ENCODE results near the gene ORMDL2.

GRCh38 chr12:55862286-55862685, 44.4 kb downstream of the ORMDL2 start:
- TF ChIP-seq CTCF (IDR thresholded peaks at IDR 0.05; ENCODE audit: extremely low read depth in 1 of 2, insufficient read depth in 1 of 2, low read depth in 1 of 2, low read length in 2 of 2) (no peak), EZH2 (IDR thresholded peaks at IDR 0.05; ENCODE audit: borderline replicate concordance, low read depth, low read length, severe bottlenecking) (no peak), POLR2AphosphoS5 (IDR thresholded peaks at IDR 0.05; ENCODE audit: insufficient read depth, low read depth, low read length) (no peak), GATA2 (IDR thresholded peaks at IDR 0.05; ENCODE audit: insufficient read depth, insufficient read length, low read depth, low read length) (no peak), FOS (IDR thresholded peaks at IDR 0.05; ENCODE audit: borderline replicate concordance, insufficient read depth, low read length) (no peak), MYC (IDR thresholded peaks at IDR 0.05; ENCODE audit: low read depth, low read length) (no peak), MAX (IDR thresholded peaks at IDR 0.05; ENCODE audit: insufficient read depth, insufficient read length) (no peak), POLR2A (IDR thresholded peaks at IDR 0.05; ENCODE audit: low read depth, low read length) (no peak), JUN (IDR thresholded peaks at IDR 0.05; ENCODE audit: borderline replicate concordance, insufficient read depth, insufficient read length, low read depth) (no peak)
